HUES64 (cell line): Measurements from ENCODE around the gene KCNQ1OT1.

Experiments
- H3K27ac ChIP-seq: 2 replicates; pipeline ENCODE4 v1.7.0; 2013; ENCODE audit warnings: low read depth, low read length, inconsistent platforms
- H3K27me3 ChIP-seq: 2 replicates; pipeline ENCODE4 v1.6.1; 2013; ENCODE audit warnings: mild to moderate bottlenecking, low read length; ENCODE audit not compliant: insufficient read depth
- H3K36me3 ChIP-seq: 2 replicates; pipeline ENCODE4 v1.6.1; 2013; ENCODE audit warnings: mild to moderate bottlenecking, low read length; ENCODE audit not compliant: insufficient read depth
- H3K4me1 ChIP-seq: 2 replicates; pipeline ENCODE4 v1.6.1; 2013; ENCODE audit warnings: mild to moderate bottlenecking, low read length, moderate library complexity; ENCODE audit not compliant: insufficient read depth
- H3K4me3 ChIP-seq: 2 replicates; pipeline ENCODE4 v1.5.1; 2013; ENCODE audit warnings: mild to moderate bottlenecking, low read length, moderate library complexity
- H3K9ac ChIP-seq: 2 replicates; pipeline ENCODE4 v1.6.1; 2013; ENCODE audit warnings: mild to moderate bottlenecking, low read depth, low read length
- H3K9me3 ChIP-seq: 2 replicates; pipeline ENCODE4 v1.6.1; 2013; ENCODE audit warnings: low read depth, low read length; ENCODE audit not compliant: insufficient read depth
- WGBS: fragments of 150-250, 120-280 bp; methylation state at CpG from one replicate; pipeline ENCODE4 v1.1.7; 2013; ENCODE audit warnings: missing lambda C conversion rate; 5-methylcytosine and 5-hydroxymethylcytosine counted together

The KCNQ1OT1 gene

GRCh38 chr11:2586087-2586792 lies 113.6 kb downstream of the KCNQ1OT1 start:
- Histone ChIP-seq H3K9ac (no peak overlapping the region), H3K36me3 (no peaks in the 10 kb centered on the region), H3K4me3 (no peak overlapping the region), H3K27me3 (peaks cover 65% of the 10 kb centered on the region), H3K9me3 (no peaks in the 10 kb centered on the region), H3K27ac (no peak overlapping the region), H3K4me1 (no peaks in the 10 kb centered on the region)
- WGBS = 92% methylated on average over 18 of the region's 18 CpGs

- H3K27ac ChIP-seq = no peak overlapping the region
- H3K9ac ChIP-seq = no peak overlapping the region
- 93% methylated on average over 6 of the region's 6 CpGs for WGBS
- H3K4me1 ChIP-seq = no peaks in the 10 kb centered on the region
- no peaks in the 10 kb centered on the region for H3K9me3 ChIP-seq
- H3K27me3 ChIP-seq = peaks cover 61% of the 10 kb centered on the region
- H3K36me3 ChIP-seq = no peaks in the 10 kb centered on the region
- H3K4me3 ChIP-seq = no peak overlapping the region
Observed at GRCh38 chr11:2585566-2586086, 114.2 kb downstream of the KCNQ1OT1 start.

- no peaks in the 10 kb centered on the region for H3K9me3 ChIP-seq
- H3K4me1 ChIP-seq = no peaks in the 10 kb centered on the region
- H3K36me3 ChIP-seq = no peaks in the 10 kb centered on the region
- H3K27ac ChIP-seq = no peak overlapping the region
- no peak overlapping the region for H3K4me3 ChIP-seq
- H3K27me3 ChIP-seq = peaks cover 57% of the 10 kb centered on the region
- no peak overlapping the region for H3K9ac ChIP-seq
- 93% methylated on average over 18 of the region's 18 CpGs for WGBS
Observed at GRCh38 chr11:2584812-2585565, 114.8 kb downstream of the KCNQ1OT1 start.

DNA sequence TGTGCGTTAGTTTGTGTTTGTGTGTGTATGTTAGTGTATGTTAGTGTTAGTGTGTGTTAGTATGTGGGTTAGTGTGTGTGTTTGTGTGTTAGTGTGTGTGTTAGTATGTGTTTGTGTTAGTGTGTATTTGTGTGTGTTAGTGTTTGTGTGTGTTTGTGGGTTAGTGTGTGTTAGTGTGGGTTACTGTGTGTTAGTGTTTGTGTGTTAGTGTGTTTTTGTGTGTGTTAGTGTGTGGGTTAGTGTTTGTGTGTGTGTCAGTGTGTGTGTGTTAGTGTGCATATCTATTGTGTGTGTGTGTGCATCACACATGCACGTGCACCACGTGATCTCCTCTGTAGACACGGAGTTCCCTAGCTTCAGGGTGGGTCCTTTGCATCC lies 115.4 kb downstream of the KCNQ1OT1 start:
- H3K27me3 ChIP-seq = peaks cover 56% of the 10 kb centered on the region
- no peaks in the 10 kb centered on the region for H3K36me3 ChIP-seq
- H3K4me3 ChIP-seq = no peak overlapping the region
- no peak overlapping the region for H3K9ac ChIP-seq
- no peaks in the 10 kb centered on the region for H3K4me1 ChIP-seq
- H3K9me3 ChIP-seq = no peaks in the 10 kb centered on the region
- H3K27ac ChIP-seq = no peak overlapping the region
- 68% methylated on average over 4 of the region's 4 CpGs for WGBS

DNA sequence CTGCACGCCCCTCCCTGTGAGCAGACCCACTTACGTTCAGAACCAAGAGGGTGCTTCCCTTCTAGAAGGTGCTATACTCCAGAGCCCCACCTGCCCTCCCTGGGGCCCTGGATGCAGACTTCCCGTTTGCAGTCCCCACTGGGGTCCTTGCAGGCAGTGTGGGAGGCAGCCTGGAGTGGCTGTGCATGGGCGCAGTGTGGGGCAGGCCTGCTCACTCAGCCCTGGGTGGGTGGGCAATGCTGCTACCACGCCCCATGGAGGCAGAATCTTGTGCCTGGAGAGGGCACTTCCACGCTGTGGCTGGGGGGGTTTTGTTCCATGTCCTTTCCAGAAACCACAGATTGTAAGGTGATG lies 116.2 kb downstream of the KCNQ1OT1 start:
- 92% methylated on average over 6 of the region's 6 CpGs for WGBS
- Histone ChIP-seq H3K9me3 (no peaks in the 10 kb centered on the region), H3K4me3 (no peak overlapping the region), H3K27ac (no peak overlapping the region), H3K36me3 (no peaks in the 10 kb centered on the region), H3K4me1 (no peaks in the 10 kb centered on the region), H3K9ac (no peak overlapping the region), H3K27me3 (peaks cover 48% of the 10 kb centered on the region)

DNA sequence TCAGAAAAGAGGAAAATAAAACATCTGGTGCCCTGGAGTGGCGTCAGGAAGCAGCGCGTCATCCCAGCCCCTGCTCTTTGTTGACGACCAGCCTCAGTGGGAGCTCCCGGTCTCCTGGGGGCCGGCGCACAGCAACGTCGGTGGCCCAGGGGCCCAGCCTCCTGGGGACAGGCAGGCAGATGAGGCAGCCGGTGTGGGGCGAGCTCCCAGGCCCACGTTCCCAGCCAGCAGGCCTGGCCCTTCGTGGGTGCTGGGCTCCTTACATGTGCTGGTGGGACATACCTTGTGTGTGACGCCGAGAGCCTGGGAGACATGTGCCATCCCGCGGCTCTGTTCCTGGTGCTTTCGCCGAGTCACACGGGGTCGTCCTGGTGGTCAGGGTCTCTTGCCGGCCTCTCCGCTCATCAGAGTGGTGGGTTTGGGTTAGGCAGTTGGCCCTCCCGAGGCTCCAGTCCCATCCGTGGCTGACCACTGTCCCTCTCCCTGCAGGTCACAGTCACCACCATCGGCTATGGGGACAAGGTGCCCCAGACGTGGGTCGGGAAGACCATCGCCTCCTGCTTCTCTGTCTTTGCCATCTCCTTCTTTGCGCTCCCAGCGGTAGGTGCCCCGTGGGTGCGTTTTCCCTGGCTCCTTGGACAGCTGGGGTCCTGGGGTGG lies 116.7 kb downstream of the KCNQ1OT1 start:
- 92% methylated on average over 33 of the region's 33 CpGs for WGBS
- peaks cover 44% of the 10 kb centered on the region for H3K27me3 ChIP-seq
- no peak overlapping the region for H3K9ac ChIP-seq
- H3K36me3 ChIP-seq = no peaks in the 10 kb centered on the region
- no peaks in the 10 kb centered on the region for H3K4me1 ChIP-seq
- no peaks in the 10 kb centered on the region for H3K9me3 ChIP-seq
- no peak overlapping the region for H3K4me3 ChIP-seq
- H3K27ac ChIP-seq = no peak overlapping the region

DNA sequence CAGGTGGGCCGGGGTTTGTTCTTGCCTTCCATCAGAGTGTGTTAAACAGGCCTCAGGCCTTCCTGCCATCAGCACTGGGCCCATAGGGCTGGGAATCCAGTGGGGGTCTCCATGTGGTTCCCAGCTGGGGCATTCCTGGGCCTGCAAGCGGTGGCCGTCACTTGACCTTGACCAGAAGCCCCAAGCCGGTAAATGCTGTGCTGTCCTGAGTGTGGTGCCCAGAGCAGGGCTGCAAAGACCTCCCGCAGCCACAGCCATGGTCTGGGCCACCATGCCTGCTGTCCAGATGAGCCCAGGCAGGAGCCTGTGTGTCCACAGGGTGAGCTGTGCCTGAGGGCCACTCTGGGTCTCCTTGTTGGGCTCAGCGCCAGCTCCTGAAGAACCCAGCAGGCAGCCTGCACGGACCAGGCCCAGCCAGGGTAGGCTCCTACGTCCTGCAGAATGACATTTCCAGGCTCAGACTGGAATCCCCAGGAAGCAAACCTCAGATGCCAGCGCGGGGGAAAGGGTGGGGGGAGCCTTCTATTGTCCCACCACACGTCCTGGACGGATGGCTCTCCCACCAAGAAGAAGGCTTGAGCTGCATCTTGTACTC lies 117.3 kb downstream of the KCNQ1OT1 start:
- no peaks in the 10 kb centered on the region for H3K4me1 ChIP-seq
- 83% methylated on average over 12 of the region's 12 CpGs for WGBS
- H3K9me3 ChIP-seq = no peaks in the 10 kb centered on the region
- H3K27me3 ChIP-seq = peaks cover 38% of the 10 kb centered on the region
- no peak overlapping the region for H3K4me3 ChIP-seq
- no peak overlapping the region for H3K27ac ChIP-seq
- no peaks in the 10 kb centered on the region for H3K36me3 ChIP-seq
- no peak overlapping the region for H3K9ac ChIP-seq

GRCh38 chr11:2581931-2582350 lies 117.9 kb downstream of the KCNQ1OT1 start:
- Histone ChIP-seq H3K9ac (no peak overlapping the region), H3K27me3 (peaks cover 34% of the 10 kb centered on the region), H3K4me3 (no peak overlapping the region), H3K4me1 (no peaks in the 10 kb centered on the region), H3K36me3 (no peaks in the 10 kb centered on the region), H3K27ac (no peak overlapping the region), H3K9me3 (no peaks in the 10 kb centered on the region)
- 96% methylated on average over 23 of the region's 23 CpGs for WGBS

- H3K27me3 ChIP-seq = peaks cover 33% of the 10 kb centered on the region
Observed at GRCh38 chr11:2581151-2581930, 118.5 kb downstream of the KCNQ1OT1 start.

GRCh38 chr11:2580571-2581001 lies 119.2 kb downstream of the KCNQ1OT1 start:
- H3K4me1 ChIP-seq = no peaks in the 10 kb centered on the region
- WGBS = 90% methylated on average over 13 of the region's 13 CpGs
- H3K9ac ChIP-seq = no peak overlapping the region
- H3K36me3 ChIP-seq = no peaks in the 10 kb centered on the region
- H3K27me3 ChIP-seq = peaks cover 32% of the 10 kb centered on the region
- no peaks in the 10 kb centered on the region for H3K9me3 ChIP-seq
- H3K27ac ChIP-seq = no peak overlapping the region
- no peak overlapping the region for H3K4me3 ChIP-seq

More at GRCh38 chr11:2581151-2581930, 118.5 kb downstream of the KCNQ1OT1 start:
- no peaks in the 10 kb centered on the region for H3K4me1 ChIP-seq
- H3K9me3 ChIP-seq = no peaks in the 10 kb centered on the region
- H3K9ac ChIP-seq = no peak overlapping the region
- no peaks in the 10 kb centered on the region for H3K36me3 ChIP-seq
- H3K4me3 ChIP-seq = no peak overlapping the region
- no peak overlapping the region for H3K27ac ChIP-seq
- 95% methylated on average over 22 of the region's 22 CpGs for WGBS
